SU-DHL-6 (cell line): Measurements from ENCODE around the gene BMPR1B.

ENCODE experiments used
- H2AFZ ChIP-seq: fragments of 200-600 bp; sonication (generic); 2 replicates; pipeline ENCODE4 v1.6.1; 2014; ENCODE audit warnings: low read depth, mild to moderate bottlenecking, moderate library complexity, mixed read lengths, antibody characterized with exemption, low read length; ENCODE audit not compliant: severe bottlenecking
- H3F3A ChIP-seq: fragments of 200-600 bp; shearing (Covaris generic); 2 replicates; pipeline ENCODE4 v1.6.0; 2016; ENCODE audit warnings: antibody characterized with exemption, mild to moderate bottlenecking; ENCODE audit not compliant: insufficient read depth
- H3K27ac ChIP-seq: fragments of 200-600 bp; sonication (generic); 2 replicates; pipeline ENCODE4 v1.5.1; 2016; ENCODE audit warnings: low read depth, mild to moderate bottlenecking, low read length, moderate library complexity, mixed read lengths
- H3K27me3 ChIP-seq: fragments of 200-600 bp; sonication (generic), shearing (Covaris generic); 2 replicates; pipeline ENCODE4 v1.6.0; 2014; ENCODE audit warnings: mild to moderate bottlenecking, low read length
- H3K36me3 ChIP-seq: fragments of 200-600 bp; sonication (generic); 2 replicates; pipeline ENCODE4 v1.6.1; 2014; ENCODE audit warnings: mild to moderate bottlenecking, low read length, mixed read lengths
- H3K4me2 ChIP-seq: fragments of 300-600, 200-600 bp; shearing (Covaris generic), sonication (generic); 2 replicates; pipeline ENCODE4 v1.6.0; 2014; ENCODE audit warnings: low read length, low read depth, mild to moderate bottlenecking; ENCODE audit not compliant: poor library complexity, severe bottlenecking
- H3K4me3 ChIP-seq: fragments of 200-600 bp; sonication (generic); 2 replicates; pipeline ENCODE4 v1.5.1; 2014; ENCODE audit warnings: antibody characterized with exemption, low read length, mild to moderate bottlenecking, mixed read lengths; ENCODE audit not compliant: insufficient read depth, poor library complexity, severe bottlenecking
- H3K79me2 ChIP-seq: fragments of 200-600 bp; sonication (generic); 2 replicates; pipeline ENCODE4 v1.6.1; 2014; ENCODE audit warnings: mild to moderate bottlenecking, low read length, moderate library complexity; ENCODE audit not compliant: insufficient read depth
- H3K9ac ChIP-seq: fragments of 200-600 bp; sonication (generic); 2 replicates; pipeline ENCODE4 v1.7.0; 2014; ENCODE audit warnings: mild to moderate bottlenecking, low read length
- H3K9me2 ChIP-seq: fragments of 200-600 bp; sonication (generic); replicated peaks from 2 replicates; pipeline ENCODE4 v1.6.1; 2014; ENCODE audit warnings: low read length; ENCODE audit not compliant: insufficient read depth
- H3K9me3 ChIP-seq: fragments of 200-600 bp; sonication (generic); 2 replicates; pipeline ENCODE4 v1.6.1; 2014; ENCODE audit warnings: low read length, mixed read lengths; ENCODE audit not compliant: insufficient read depth
- H4K20me1 ChIP-seq: fragments of 200-600 bp; sonication (generic); 2 replicates; pipeline ENCODE4 v1.6.1; 2014; ENCODE audit warnings: low read depth, mild to moderate bottlenecking, antibody characterized with exemption, low read length, moderate library complexity, mixed read lengths
- EZH2phosphoT487 ChIP-seq: fragments of 200-600 bp; sonication (generic), shearing (Covaris generic); conservative IDR thresholded peaks from 2 replicates; pipeline ENCODE4 v1.6.1; 2018; ENCODE audit warnings: mild to moderate bottlenecking, antibody characterized with exemption, low read length, moderate library complexity, mixed read lengths
- TF ChIP-seq, protein P1 (sequence below): fragments of 200-600 bp; sonication (generic); IDR thresholded peaks from one replicate; pipeline ENCODE4 v1.5.1; 2017; ENCODE audit warnings: antibody characterized with exemption, mild to moderate bottlenecking, low read length, moderate library complexity; ENCODE audit not compliant: insufficient read depth, poor library complexity, severe bottlenecking

BMPR1B gene

DNA sequence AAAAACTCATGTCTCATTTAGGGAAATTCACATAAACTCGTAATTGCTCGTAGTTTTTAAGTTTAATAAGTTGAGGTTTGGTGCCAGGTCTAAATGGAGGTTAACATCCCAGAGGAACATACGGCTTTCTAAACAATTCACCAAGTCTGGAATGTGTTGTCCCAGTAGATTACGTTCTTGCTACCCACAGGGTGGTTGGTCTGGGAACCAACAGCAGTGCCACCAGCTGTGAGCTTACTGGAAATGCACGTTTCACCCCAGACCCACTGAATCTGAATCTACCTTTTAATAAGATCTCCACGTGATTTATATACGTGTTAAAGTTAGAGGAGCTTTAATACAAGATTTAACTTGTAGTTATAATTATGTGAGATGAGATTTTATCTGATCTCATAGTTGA, 134.3 kb downstream of the BMPR1B start:
- Histone ChIP-seq H4K20me1 (no peaks in the 10 kb centered on the region), H3F3A (no peaks in the 10 kb centered on the region), H3K27me3 (no peaks in the 10 kb centered on the region), H3K79me2 (no peaks in the 10 kb centered on the region), H3K9me3 (no peaks in the 10 kb centered on the region), H3K27ac (no peak overlapping the region), H3K4me2 (no peak overlapping the region), H3K4me3 (no peak overlapping the region), H3K36me3 (no peaks in the 10 kb centered on the region), H3K9me2 (no peaks in the 10 kb centered on the region), H3K9ac (no peak overlapping the region), H2AFZ (no peak overlapping the region)
- TF ChIP-seq EZH2phosphoT487 = no peak
- TF ChIP-seq, protein P1, sequence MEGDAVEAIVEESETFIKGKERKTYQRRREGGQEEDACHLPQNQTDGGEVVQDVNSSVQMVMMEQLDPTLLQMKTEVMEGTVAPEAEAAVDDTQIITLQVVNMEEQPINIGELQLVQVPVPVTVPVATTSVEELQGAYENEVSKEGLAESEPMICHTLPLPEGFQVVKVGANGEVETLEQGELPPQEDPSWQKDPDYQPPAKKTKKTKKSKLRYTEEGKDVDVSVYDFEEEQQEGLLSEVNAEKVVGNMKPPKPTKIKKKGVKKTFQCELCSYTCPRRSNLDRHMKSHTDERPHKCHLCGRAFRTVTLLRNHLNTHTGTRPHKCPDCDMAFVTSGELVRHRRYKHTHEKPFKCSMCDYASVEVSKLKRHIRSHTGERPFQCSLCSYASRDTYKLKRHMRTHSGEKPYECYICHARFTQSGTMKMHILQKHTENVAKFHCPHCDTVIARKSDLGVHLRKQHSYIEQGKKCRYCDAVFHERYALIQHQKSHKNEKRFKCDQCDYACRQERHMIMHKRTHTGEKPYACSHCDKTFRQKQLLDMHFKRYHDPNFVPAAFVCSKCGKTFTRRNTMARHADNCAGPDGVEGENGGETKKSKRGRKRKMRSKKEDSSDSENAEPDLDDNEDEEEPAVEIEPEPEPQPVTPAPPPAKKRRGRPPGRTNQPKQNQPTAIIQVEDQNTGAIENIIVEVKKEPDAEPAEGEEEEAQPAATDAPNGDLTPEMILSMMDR = no peak

DNA sequence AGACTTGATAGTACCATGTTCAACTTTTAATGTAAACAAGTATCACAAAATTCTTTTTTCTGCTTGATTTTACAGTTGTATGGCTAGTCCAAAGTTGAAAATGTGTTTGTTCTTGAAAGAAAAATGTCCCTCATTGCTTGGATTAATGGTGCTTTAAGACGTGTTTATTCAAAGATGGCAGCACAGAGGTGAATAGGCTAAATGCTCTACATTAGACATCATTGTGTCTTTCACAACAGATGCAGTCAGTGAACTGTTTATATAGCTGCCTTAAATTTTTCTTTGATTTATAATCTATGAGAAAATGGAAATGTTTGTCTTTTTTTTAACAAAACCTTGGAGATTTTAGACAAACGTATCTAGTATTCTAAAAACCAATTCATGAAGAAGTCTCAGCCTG, 137.3 kb downstream of the BMPR1B start:
- no peak overlapping the region for H3K4me3 ChIP-seq
- H3K36me3 ChIP-seq = no peaks in the 10 kb centered on the region
- H4K20me1 ChIP-seq = no peaks in the 10 kb centered on the region
- H3K4me2 ChIP-seq = no peak overlapping the region
- H3K9ac ChIP-seq = no peak overlapping the region
- no peaks in the 10 kb centered on the region for H3K9me3 ChIP-seq
- no peak overlapping the region for H2AFZ ChIP-seq
- no peaks in the 10 kb centered on the region for H3K9me2 ChIP-seq
- no peaks in the 10 kb centered on the region for H3F3A ChIP-seq
- H3K27ac ChIP-seq = no peak overlapping the region
- no peaks in the 10 kb centered on the region for H3K79me2 ChIP-seq
- no peaks in the 10 kb centered on the region for H3K27me3 ChIP-seq
- TF ChIP-seq, protein P1 = no peak
- no peak for TF ChIP-seq EZH2phosphoT487

- Histone ChIP-seq H3K9me3 (no peaks in the 10 kb centered on the region), H3K36me3 (no peaks in the 10 kb centered on the region), H4K20me1 (no peaks in the 10 kb centered on the region), H3K27me3 (no peaks in the 10 kb centered on the region), H3K4me3 (no peak overlapping the region), H2AFZ (no peak overlapping the region), H3K9me2 (no peaks in the 10 kb centered on the region), H3K79me2 (no peaks in the 10 kb centered on the region), H3F3A (no peaks in the 10 kb centered on the region), H3K9ac (no peak overlapping the region), H3K27ac (no peak overlapping the region), H3K4me2 (no peak overlapping the region)
- no peak for TF ChIP-seq EZH2phosphoT487
- TF ChIP-seq, protein P1 = no peak
Observed at GRCh38 chr4:94897023-94897422, 139.3 kb downstream of the BMPR1B start.
